Peyer's patch (tissue), 4 donors: ENCODE measurements around the gene CNTNAP4.

Experiments used
- CTCF ChIP-seq, 6 experiments: fragments of 450-650 bp in 4 of 6; fragments of 200-600 bp in 2 of 6; sonication (generic) in 1 of 6; IDR thresholded peaks; one replicate each; pipeline ENCODE4 v1.5.1; 2017 to 2019; ENCODE audit warnings: antibody characterized with exemption in 6 of 6, mild to moderate bottlenecking in 3 of 6, moderate library complexity in 1 of 6
- POLR2A ChIP-seq, 2 donors: fragments of 450-650 bp; IDR thresholded peaks; one replicate each; pipeline ENCODE4 v1.5.1; 2017; ENCODE audit warnings: antibody characterized with exemption in 2 of 2, mild to moderate bottlenecking in 2 of 2, moderate library complexity in 2 of 2

GRCh38 chr16:76428858-76429257 is 151.7 kb downstream of the CNTNAP4 start:
- no peak for TF ChIP-seq CTCF (IDR thresholded peaks at IDR 0.05)
- no peak for TF ChIP-seq POLR2A (IDR thresholded peaks at IDR 0.05)
